HepG2 (cell line): Measurements from ENCODE around the gene PLEKHA6. TPM values are rescaled to one million over a fixed set of nuclear protein-coding genes. Genes with fewer than 3 reads are reported as not detected.
"Not testable (repeated sequence)": the region's sequence is repeated elsewhere in the genome, so short reads cannot be mapped to it uniquely, and the experiment has no call there.

ENCODE experiments used
- ATAC-seq: fragments of 200-7000 bp; cut with Tn5 transposase; 3 replicates; pipeline ENCODE4 v1.9.1; 2020; ENCODE audit warnings: mild to moderate bottlenecking, moderate library complexity
- BruUV-seq: library from RNA; stranded (reverse); fragments of 400-500 nt; replicated peaks from 2 replicates; lab custom pipeline; 2021; lab: Mats Ljungman, UMichigan
- CTCF ChIA-PET: fragments of 300-600 bp; formaldehyde crosslinking; extraction: SDS; loops from one replicate; lab custom pipeline; 2021; ENCODE audit warnings: low total read pairs, inconsistent platforms, low intra/inter-chr PET ratio; lab: Yijun Ruan, JAX
- POLR2A ChIA-PET: fragments of 350-600 bp; sonication (Branson Sonifier 250); formaldehyde crosslinking; loops from one replicate; lab custom pipeline; 2020; ENCODE audit warnings: antibody characterized with exemption, inconsistent platforms; lab: Yijun Ruan, JAX
- DNase-seq: peaks from one replicate; pipeline ENCODE4 v3.0.0-alpha.2; 2015; ENCODE audit warnings: low spot score
- FAIRE-seq: peaks from 3 replicates; lab custom pipeline; 2011; peaks lifted over from hg19 to GRCh38; lab: Jason Lieb, UNC
- H2AFZ ChIP-seq: one replicate; pipeline ENCODE4 v1.6.1; 2011; ENCODE audit warnings: low read length, inconsistent platforms
- H3K27ac ChIP-seq: fragments of 300-600 bp; 3 replicates; pipeline ENCODE4 v1.8.0; 2011; ENCODE audit warnings: mixed run types, mild to moderate bottlenecking, mixed read lengths, low read length, inconsistent platforms; ENCODE audit not compliant: insufficient read depth; ENCODE audit errors: extremely low read length
- H3K27me3 ChIP-seq, 2 experiments: fragments of 200-600 bp in 1 of 2; 2 replicates in 1 of 2; 3 replicates in 1 of 2; pipeline versions ENCODE4 v1.6.0 to v1.8.0; 2011; ENCODE audit warnings: low read length in 2 of 2, mild to moderate bottlenecking in 2 of 2, moderate library complexity in 2 of 2, inconsistent platforms in 1 of 2; ENCODE audit not compliant: insufficient read depth in 2 of 2, control insufficient read depth in 1 of 2
- H3K36me3 ChIP-seq, 2 experiments: fragments of 200-600 bp in 1 of 2; replicated peaks in 1 of 2; 2 replicates in 1 of 2; 3 replicates in 1 of 2; pipeline versions ENCODE4 v1.5.1 to v1.8.0; 2011; ENCODE audit warnings: low read length in 2 of 2, inconsistent platforms in 1 of 2; ENCODE audit not compliant: insufficient read depth in 2 of 2, control insufficient read depth in 1 of 2
- H3K4me1 ChIP-seq: 2 replicates; pipeline ENCODE4 v1.5.1; 2012; ENCODE audit warnings: low read length, inconsistent platforms; ENCODE audit not compliant: insufficient read depth
- H3K4me2 ChIP-seq: 2 replicates; pipeline ENCODE4 v1.6.0; 2011; ENCODE audit warnings: low read depth, low read length, inconsistent platforms
- H3K4me3 ChIP-seq, 3 experiments: fragments of 200-600 bp in 1 of 3; sonication (generic), shearing (Covaris generic) in 1 of 3; replicated peaks in 1 of 3; 2 replicates each; pipeline ENCODE4 v1.5.1; 2011 to 2016; ENCODE audit warnings: low read length in 3 of 3, inconsistent platforms in 2 of 3, low read depth in 2 of 3, mild to moderate bottlenecking in 2 of 3, control low read depth in 1 of 3, mixed read lengths in 1 of 3; ENCODE audit not compliant: insufficient read depth in 1 of 3
- H3K79me2 ChIP-seq: one replicate; pipeline ENCODE4 v1.6.1; 2011; ENCODE audit warnings: low read length, inconsistent platforms; ENCODE audit not compliant: insufficient read depth
- H3K9ac ChIP-seq: 2 replicates; pipeline ENCODE4 v1.6.0; 2011; ENCODE audit warnings: mild to moderate bottlenecking, low read depth, low read length, inconsistent platforms; ENCODE audit not compliant: insufficient read depth
- H3K9me3 ChIP-seq: 2 replicates; pipeline ENCODE4 v1.5.1; 2012; ENCODE audit warnings: mild to moderate bottlenecking, low read length
- H4K20me1 ChIP-seq: 2 replicates; pipeline ENCODE4 v1.6.0; 2011; ENCODE audit warnings: inconsistent platforms, mild to moderate bottlenecking, low read length, moderate library complexity; ENCODE audit not compliant: insufficient read depth
- FOXM1 ChIP-seq: sonication (generic); formaldehyde crosslinking; IDR thresholded peaks from 2 replicates; pipeline ENCODE4 v1.5.0; 2020; ENCODE audit warnings: missing genetic modification reagents
- HMG20B ChIP-seq: conservative IDR thresholded peaks from 2 replicates; pipeline ENCODE4 v1.6.1; 2016; ENCODE audit warnings: missing genetic modification reagents, missing compliant biosample characterization
- NFIB ChIP-seq: sonication (generic); formaldehyde crosslinking; IDR thresholded peaks from 2 replicates; pipeline ENCODE4 v1.9.0; 2021; ENCODE audit warnings: missing genetic modification reagents, mild to moderate bottlenecking, borderline replicate concordance
- NPAS2 ChIP-seq: sonication (generic); formaldehyde crosslinking; IDR thresholded peaks from 2 replicates; pipeline ENCODE4 v1.8.0; 2022; ENCODE audit warnings: mild to moderate bottlenecking, missing genetic modification reagents, borderline replicate concordance
- SRF ChIP-seq: IDR thresholded peaks from 2 replicates; pipeline ENCODE4 v1.6.1; 2011; ENCODE audit warnings: mild to moderate bottlenecking, low read depth, low read length, moderate library complexity
- ZNF256 ChIP-seq: sonication (generic); formaldehyde crosslinking; conservative IDR thresholded peaks from 2 replicates; pipeline ENCODE4 v1.4.0; 2020; ENCODE audit warnings: missing genetic modification reagents
- WGBS: methylation state at CpG from one replicate; pipeline ENCODE4 v1.1.6; 2017; ENCODE audit warnings: low lambda C conversion rate; 5-methylcytosine and 5-hydroxymethylcytosine counted together
- in situ Hi-C: cut with HindIII; loops from 2 replicates; pipeline ENCODE4 v1.10.0; 2017; ENCODE audit warnings: low pct_unique_long_range_greater_than_20kb; ENCODE audit not compliant: extremely low pct_ligation_motif_present
- intact Hi-C: fragments of 100-400 bp; cut with micrococcal nuclease; formaldehyde crosslinking; loops from one replicate; pipeline ENCODE4 v1.10.0; 2022; ENCODE audit not compliant: unreplicated experiment
- polyA plus RNA-seq, 8 experiments: library from polyadenylated mRNA; depleted of rRNA in 3 of 8; stranded (reverse) in 7 of 8; unstranded in 1 of 8; fragments of >200 nt; fragmentation: Illumina TruSeq in 4 of 8; extraction: Trizol in 4 of 8; gene quantifications; 2 replicates each; pipeline versions ENCODE4 v1.2.1 to v1.2.3, GENCODE V29; 2011 to 2016; ENCODE audit warnings: low read depth in 4 of 8, missing spikeins in 1 of 8, mixed read lengths in 1 of 8; ENCODE audit not compliant: insufficient read depth in 1 of 8
- total RNA-seq, 5 experiments: library from RNA; depleted of rRNA; stranded (reverse); fragments of >200 nt; fragmentation: Illumina TruSeq; extraction: Trizol; gene quantifications; 2 replicates each; pipeline ENCODE4 v1.2.3, GENCODE V29; 2016; ENCODE audit warnings: low read depth in 1 of 5
- TF ChIP-seq, protein P1 (sequence below): sonication (generic); formaldehyde crosslinking; IDR thresholded peaks from 2 replicates; pipeline ENCODE4 v1.5.1; 2020; ENCODE audit warnings: mild to moderate bottlenecking, missing genetic modification reagents, borderline replicate concordance
- TF ChIP-seq, protein P2 (sequence below): sonication (generic); formaldehyde crosslinking; IDR thresholded peaks from 2 replicates; pipeline ENCODE4 v1.8.1; 2023; ENCODE audit warnings: mild to moderate bottlenecking, missing genetic modification reagents

The PLEKHA6 gene
- total and polyA plus RNA-seq, 2 of the 13 experiments (the other 11 are each of a cell fraction or from before 2014, with no cell fraction given) = 5.3 to 11.4 TPM

DNA sequence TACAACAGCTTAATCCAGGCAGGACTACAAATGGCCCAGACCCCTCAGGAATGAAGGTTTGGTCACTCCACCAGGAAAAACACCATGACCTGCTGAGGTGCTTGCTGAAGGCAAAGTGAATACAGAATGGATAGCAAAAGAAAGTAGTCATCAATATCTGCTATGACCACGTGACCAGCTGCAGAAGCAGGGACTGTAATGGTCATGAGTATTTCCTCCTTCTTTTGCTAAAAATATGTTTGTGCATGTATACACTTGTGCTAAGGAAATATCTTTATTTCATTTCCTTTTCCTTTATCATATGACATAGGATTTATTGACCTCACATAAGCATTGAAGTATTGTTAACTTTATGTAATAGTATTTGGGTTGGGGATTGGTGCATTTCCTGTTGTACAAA lies 119.5 kb downstream of the PLEKHA6 start (continued):
- TF ChIP-seq, protein P1, sequence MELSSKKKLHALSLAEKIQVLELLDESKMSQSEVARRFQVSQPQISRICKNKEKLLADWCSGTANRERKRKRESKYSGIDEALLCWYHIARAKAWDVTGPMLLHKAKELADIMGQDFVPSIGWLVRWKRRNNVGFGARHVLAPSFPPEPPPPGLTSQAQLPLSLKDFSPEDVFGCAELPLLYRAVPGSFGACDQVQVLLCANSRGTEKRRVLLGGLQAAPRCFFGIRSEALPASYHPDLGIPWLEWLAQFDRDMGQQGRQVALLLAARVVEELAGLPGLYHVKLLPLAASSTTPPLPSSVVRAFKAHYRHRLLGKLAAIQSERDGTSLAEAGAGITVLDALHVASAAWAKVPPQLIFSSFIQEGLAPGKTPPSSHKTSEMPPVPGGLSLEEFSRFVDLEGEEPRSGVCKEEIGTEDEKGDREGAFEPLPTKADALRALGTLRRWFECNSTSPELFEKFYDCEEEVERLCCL (CRISPR knock-in tag) = no peak
- TF ChIP-seq ZNF256 (CRISPR knock-in tag) (no peak), NPAS2 (CRISPR knock-in tag) (no peak), NFIB (no peak), FOXM1 (CRISPR knock-in tag) (no peak), SRF (no peak), HMG20B (no peak)
- TF ChIP-seq, protein P2, sequence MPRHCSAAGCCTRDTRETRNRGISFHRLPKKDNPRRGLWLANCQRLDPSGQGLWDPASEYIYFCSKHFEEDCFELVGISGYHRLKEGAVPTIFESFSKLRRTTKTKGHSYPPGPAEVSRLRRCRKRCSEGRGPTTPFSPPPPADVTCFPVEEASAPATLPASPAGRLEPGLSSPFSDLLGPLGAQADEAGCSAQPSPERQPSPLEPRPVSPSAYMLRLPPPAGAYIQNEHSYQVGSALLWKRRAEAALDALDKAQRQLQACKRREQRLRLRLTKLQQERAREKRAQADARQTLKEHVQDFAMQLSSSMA (CRISPR knock-in tag) = no peak

DNA sequence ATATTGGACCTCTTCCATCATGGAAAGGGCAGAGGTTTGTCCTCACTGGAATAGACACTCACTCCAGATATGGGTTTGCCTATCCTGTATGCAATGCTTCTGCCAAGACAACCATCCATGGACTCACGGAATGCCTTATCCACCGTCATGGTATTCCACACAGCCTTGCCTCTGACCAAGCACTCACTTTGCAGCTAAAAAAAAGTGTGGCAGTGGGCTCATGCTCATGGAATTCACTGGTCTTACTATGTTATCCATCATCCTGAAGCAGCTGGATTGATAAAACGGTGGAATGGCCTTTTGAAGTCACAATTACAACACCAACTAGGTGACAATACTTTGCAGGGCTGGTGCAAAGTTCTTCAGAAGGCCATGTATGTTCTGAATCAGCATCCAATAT lies 120.3 kb downstream of the PLEKHA6 start:
- FAIRE-seq, H3K27ac ChIP-seq, H3K4me1 ChIP-seq, H4K20me1 ChIP-seq, DNase-seq, intact Hi-C loops, H3K9ac ChIP-seq, H3K9me3 ChIP-seq, POLR2A ChIA-PET, H3K4me3 ChIP-seq, in situ Hi-C loops, BruUV-seq, H2AFZ ChIP-seq, CTCF ChIA-PET, H3K79me2 ChIP-seq, ATAC-seq, H3K4me2 ChIP-seq, H3K27me3 ChIP-seq: not testable (repeated sequence)
- WGBS = 100% methylated on average over 3 of the region's 3 CpGs
- H3K36me3 ChIP-seq = peaks cover 4 to 13% of the 10 kb centered on the region in 2 experiments; a peak in 2 of 5 replicates

DNA sequence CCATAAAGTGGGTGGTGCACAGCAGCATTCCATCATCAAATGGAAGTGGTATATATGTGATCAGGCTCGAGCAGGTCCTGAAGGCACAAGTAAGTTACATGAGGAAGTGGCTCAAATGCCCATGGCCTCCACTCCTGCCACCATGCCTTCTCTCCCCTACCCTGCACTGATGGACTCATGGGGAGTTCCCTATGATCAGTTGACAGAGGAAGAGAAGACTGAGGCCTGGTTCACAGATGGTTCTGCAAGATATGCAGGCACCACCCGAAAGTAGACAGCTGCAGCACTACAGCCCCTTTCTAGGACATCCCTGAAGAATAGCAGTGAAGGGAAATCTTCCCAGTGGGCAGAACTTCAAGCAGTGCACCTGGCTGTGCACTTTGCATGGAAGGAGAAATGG lies 121.2 kb downstream of the PLEKHA6 start:
- H3K27ac ChIP-seq, FAIRE-seq, in situ Hi-C loops, ATAC-seq, H3K9ac ChIP-seq, H3K4me2 ChIP-seq, H3K27me3 ChIP-seq, BruUV-seq, H3K4me1 ChIP-seq, H4K20me1 ChIP-seq, H3K4me3 ChIP-seq, POLR2A ChIA-PET, H3K9me3 ChIP-seq, H2AFZ ChIP-seq, H3K79me2 ChIP-seq, CTCF ChIA-PET, intact Hi-C loops, DNase-seq: not testable (repeated sequence)
- WGBS = no CpG with 5 or more reads among the region's 2 CpGs
- peaks cover 6 to 13% of the 10 kb centered on the region in 2 experiments; a peak in 4 of 5 replicates for H3K36me3 ChIP-seq

DNA sequence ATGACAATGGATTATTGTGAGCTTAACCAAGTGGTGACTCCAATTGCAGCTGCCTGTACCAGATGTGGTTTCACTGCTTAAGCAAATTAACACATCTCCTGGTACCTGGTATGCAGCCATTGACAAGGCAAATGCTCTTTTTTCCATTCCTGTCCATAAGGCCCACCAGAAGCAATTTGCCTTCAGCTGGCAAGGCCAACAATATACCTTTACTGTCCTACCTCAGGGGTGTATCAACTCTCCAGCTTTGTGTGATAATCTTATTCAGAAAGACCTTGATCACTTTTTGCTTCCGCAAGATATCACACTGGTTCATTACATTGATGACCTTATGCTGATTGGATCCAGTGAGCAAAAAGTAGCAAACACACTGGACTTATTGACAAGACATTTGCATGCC lies 122.2 kb downstream of the PLEKHA6 start:
- H3K4me2 ChIP-seq, ATAC-seq, FAIRE-seq, H4K20me1 ChIP-seq, H2AFZ ChIP-seq, H3K9ac ChIP-seq, H3K27ac ChIP-seq, H3K9me3 ChIP-seq, intact Hi-C loops, CTCF ChIA-PET, H3K27me3 ChIP-seq, H3K4me1 ChIP-seq, POLR2A ChIA-PET, H3K4me3 ChIP-seq, H3K79me2 ChIP-seq, DNase-seq, in situ Hi-C loops, BruUV-seq: not testable (repeated sequence)
- H3K36me3 ChIP-seq = peaks cover 6 to 13% of the 10 kb centered on the region in 2 experiments; a peak in 4 of 5 replicates
- WGBS = 94% methylated on average over 1 of the region's 1 CpG
